Endothelial cell (in vitro differentiated cells): ENCODE measurements around the gene STARD5. TPM values are rescaled to one million over a fixed set of nuclear protein-coding genes. Genes with fewer than 3 reads are reported as not detected.
A peak's percentile ranks its signal among the peaks of the same experiment; 100 is the strongest.

Experiments
- DNase-seq: peaks from one replicate; pipeline ENCODE4 v3.0.0; 2021; ENCODE audit warnings: low spot score
- H3K27ac Mint-ChIP-seq: one replicate; pipeline ENCODE4 v1.8.0; 2021; ENCODE audit warnings: mixed read lengths, inconsistent platforms; ENCODE audit not compliant: unreplicated experiment
- H3K27me3 Mint-ChIP-seq: one replicate; pipeline ENCODE4 v1.8.0; 2021; ENCODE audit warnings: mild to moderate bottlenecking, moderate library complexity, mixed read lengths, inconsistent platforms; ENCODE audit not compliant: unreplicated experiment
- H3K36me3 Mint-ChIP-seq: one replicate; pipeline ENCODE4 v1.8.0; 2021; ENCODE audit warnings: mild to moderate bottlenecking, low read depth, mixed read lengths, inconsistent platforms; ENCODE audit not compliant: unreplicated experiment
- H3K4me1 Mint-ChIP-seq: one replicate; pipeline ENCODE4 v1.8.0; 2021; ENCODE audit warnings: mild to moderate bottlenecking, mixed read lengths, inconsistent platforms; ENCODE audit not compliant: unreplicated experiment
- H3K4me3 Mint-ChIP-seq: one replicate; pipeline ENCODE4 v1.8.0; 2021; ENCODE audit warnings: mild to moderate bottlenecking, mixed read lengths, inconsistent platforms; ENCODE audit not compliant: unreplicated experiment
- H3K9me3 Mint-ChIP-seq: one replicate; pipeline ENCODE4 v1.8.0; 2021; ENCODE audit warnings: mixed read lengths, inconsistent platforms; ENCODE audit not compliant: unreplicated experiment
- CTCF ChIP-seq: fragments of 200-600 bp; sonication (generic); IDR thresholded peaks from one replicate; pipeline ENCODE4 v1.5.0; 2021; ENCODE audit warnings: antibody characterized with exemption; ENCODE audit not compliant: unreplicated experiment
- total RNA-seq: library from RNA; stranded (reverse); fragmentation: NEBNext Ultra II Directional; extraction: Animal tissue kit (Norgen Biotek cat#: 25700); gene quantifications from one replicate; pipeline ENCODE4 v1.2.1, GENCODE V29; 2021; ENCODE audit not compliant: unreplicated experiment

Gene STARD5
- total RNA-seq, 1 donor from 2014 or later = 7.3 TPM

- Mint-ChIP-seq H3K4me3 (no peak overlapping the region), H3K4me1 (no peaks in the 10 kb centered on the region), H3K27me3 (no peaks in the 10 kb centered on the region), H3K9me3 (no peaks in the 10 kb centered on the region), H3K27ac (no peak overlapping the region), H3K36me3 (peaks cover 29% of the 10 kb centered on the region)
- DNase-seq = no peak
- TF ChIP-seq CTCF = no peak
Measured at GRCh38 chr15:81310480-81310879, 13.5 kb downstream of the STARD5 start.

GRCh38 chr15:81309647-81310450 lies 14.1 kb downstream of the STARD5 start:
- Mint-ChIP-seq H3K4me3 (no peak overlapping the region), H3K27me3 (no peaks in the 10 kb centered on the region), H3K4me1 (no peaks in the 10 kb centered on the region), H3K36me3 (peaks cover 26% of the 10 kb centered on the region), H3K9me3 (no peaks in the 10 kb centered on the region), H3K27ac (no peak overlapping the region)
- TF ChIP-seq CTCF = no peak
- no peak for DNase-seq

- no peaks in the 10 kb centered on the region for H3K9me3 Mint-ChIP-seq
- TF ChIP-seq CTCF = no peak
- no peak for DNase-seq
- peaks cover 2% of the 10 kb centered on the region for H3K27me3 Mint-ChIP-seq
- peaks cover 10% of the 10 kb centered on the region for H3K4me1 Mint-ChIP-seq
- H3K4me3 Mint-ChIP-seq = no peak overlapping the region
- H3K36me3 Mint-ChIP-seq = peaks cover 36% of the 10 kb centered on the region
- H3K27ac Mint-ChIP-seq = no peak overlapping the region
Measured at GRCh38 chr15:81308260-81308659, 15.7 kb downstream of the STARD5 start.

- TF ChIP-seq CTCF = no peak
- H3K9me3 Mint-ChIP-seq = no peaks in the 10 kb centered on the region
- no peak for DNase-seq
- peaks cover 4% of the 10 kb centered on the region for H3K27me3 Mint-ChIP-seq
- H3K4me1 Mint-ChIP-seq = peaks cover 18% of the 10 kb centered on the region
- H3K27ac Mint-ChIP-seq = no peak overlapping the region
- peaks cover 41% of the 10 kb centered on the region for H3K36me3 Mint-ChIP-seq
- peak overlapping the region; percentile 27 for H3K4me3 Mint-ChIP-seq
Measured at GRCh38 chr15:81304226-81304625, 19.7 kb downstream of the STARD5 start.
